ENCODE measurements around the gene CPLX3.

GRCh38 chr15:74821091-74821789 is 5.2 kb upstream of the CPLX3 start:
- no peak for TF ChIP-seq CTCF (IDR thresholded peaks at IDR 0.05)
- no peak for TF ChIP-seq EP300 (IDR thresholded peaks at IDR 0.05)
